ENCODE results near the gene DNAJC22. TPM values are rescaled to one million over a fixed set of nuclear protein-coding genes. Genes with fewer than 3 reads are reported as not detected.

DNAJC22 gene
- total and polyA plus RNA-seq, 11 donors, result 0.08 to 4.4 (median 0.52) TPM; not detected in 4

GRCh38 chr12:49348781-49349180, 2.1 kb downstream of the DNAJC22 start:
- intact Hi-C loops (cut with DNase I), result loop anchor here in 1 of 10 donors (5.0 kb wide), 1 partner anchor 61 kb away; no protein-coding TSS in a partner anchor
- TF ChIP-seq CTCF (IDR thresholded peaks at IDR 0.05) (no peak), POLR2A (IDR thresholded peaks at IDR 0.05) (no peak)
- no peak for DNase-seq
- peaks cover 6 to 40% (median 34%) of the 10 kb centered on the region in 12 donors for H3K4me1 ChIP-seq
- H3K36me3 ChIP-seq, result no peaks in the 10 kb centered on the region
- no peaks in the 10 kb centered on the region for H3K9me3 ChIP-seq
- no peak for ATAC-seq
- H3K27me3 ChIP-seq, result peaks cover 25 to 92% (median 46%) of the 10 kb centered on the region in 9 donors
- H3K4me3 ChIP-seq, result no peak overlapping the region
- WGBS, 4 donors, result 92 to 98% (median 97%) methylated on average over 4 to 5 of the region's 5 CpGs
- no peak overlapping the region for H3K27ac ChIP-seq

GRCh38 chr12:49349266-49349665, 2.6 kb downstream of the DNAJC22 start:
- intact Hi-C loops (cut with DNase I), result loop anchor here in 1 of 10 donors (5.0 kb wide), 1 partner anchor 62 kb away; no protein-coding TSS in a partner anchor
- no peak for DNase-seq
- Histone ChIP-seq H3K9me3 (no peaks in the 10 kb centered on the region), H3K4me1 (peaks cover 6 to 40% (median 33%) of the 10 kb centered on the region in 12 donors), H3K36me3 (no peaks in the 10 kb centered on the region), H3K27me3 (peaks cover 27 to 89% (median 44%) of the 10 kb centered on the region in 9 donors), H3K27ac (no peak overlapping the region), H3K4me3 (no peak overlapping the region)
- no peak for TF ChIP-seq POLR2A (IDR thresholded peaks at IDR 0.05)
- TF ChIP-seq CTCF (IDR thresholded peaks at IDR 0.05), result no peak
- no peak for ATAC-seq
- WGBS, 4 donors, result 96 to 98% (median 98%) methylated on average over 11 of the region's 11 CpGs

- Histone ChIP-seq H3K27me3 (peaks cover 3 to 59% (median 13%) of the 10 kb centered on the region in 9 donors), H3K4me1 (peaks cover 0 to 12% (median 9%) of the 10 kb centered on the region in 12 donors)
- 65 to 81% (median 77%) methylated on average over 2 of the region's 2 CpGs for WGBS, 4 donors
Observed at GRCh38 chr12:49352351-49352750, 5.7 kb downstream of the DNAJC22 start.

GRCh38 chr12:49355913-49356312, 9.2 kb downstream of the DNAJC22 start:
- H3K4me1 ChIP-seq, result peaks cover 0 to 8% (median 0%) of the 10 kb centered on the region in 12 donors
- DNase-seq, result no peak
- WGBS, 4 donors, result 94 to 95% (median 94%) methylated on average over 10 of the region's 10 CpGs
- intact Hi-C loops (cut with DNase I), result loop anchor here in 6 of 10 donors (5.0 kb wide), 2 partner anchors 226 to 351 kb away; partner anchors contain the start of gene FMNL3 (in 1 of the 6)
- ATAC-seq, result no peak
- TF ChIP-seq CTCF (IDR thresholded peaks at IDR 0.05) (no peak), POLR2A (IDR thresholded peaks at IDR 0.05) (no peak)
- no peak overlapping the region for H3K27ac ChIP-seq
- H3K4me3 ChIP-seq, result no peak overlapping the region
- H3K27me3 ChIP-seq, result peaks cover 0 to 29% (median 3%) of the 10 kb centered on the region in 9 donors
- no peaks in the 10 kb centered on the region for H3K36me3 ChIP-seq
- H3K9me3 ChIP-seq, result no peaks in the 10 kb centered on the region

More at GRCh38 chr12:49352351-49352750, 5.7 kb downstream of the DNAJC22 start:
- Histone ChIP-seq H3K36me3 (no peaks in the 10 kb centered on the region), H3K27ac (no peak overlapping the region), H3K4me3 (no peak overlapping the region), H3K9me3 (no peaks in the 10 kb centered on the region)
- ATAC-seq, result no peak
- no peak for DNase-seq
- TF ChIP-seq POLR2A (IDR thresholded peaks at IDR 0.05) (no peak), CTCF (IDR thresholded peaks at IDR 0.05) (no peak)
- intact Hi-C loops (cut with DNase I), result no loop called here

Data from heart left ventricle (tissue), 16 donors.